Neural progenitor cell (in vitro differentiated cells): ENCODE measurements around the gene LSM14A. TPM values are rescaled to one million over a fixed set of nuclear protein-coding genes. Genes with fewer than 3 reads are reported as not detected.

Source experiments
- DNase-seq: peaks from one replicate; pipeline ENCODE4 v3.0.0-alpha.2; 2016; ENCODE audit warnings: low spot score
- H2AFZ ChIP-seq: fragments of 200-600 bp; sonication (generic); replicated peaks from 2 replicates; pipeline ENCODE4 v1.6.1; 2016; ENCODE audit warnings: antibody characterized with exemption
- H3F3A ChIP-seq: fragments of 200-600 bp; sonication (generic); 2 replicates; pipeline ENCODE4 v1.6.1; 2016; ENCODE audit warnings: antibody characterized with exemption, low read depth
- H3K27ac ChIP-seq: fragments of 200-600 bp; sonication (generic); 2 replicates; pipeline ENCODE4 v1.5.1; 2016; ENCODE audit warnings: mild to moderate bottlenecking
- H3K27me3 ChIP-seq: fragments of 200-600 bp; sonication (generic); 2 replicates; pipeline ENCODE4 v1.6.1; 2016; ENCODE audit warnings: mild to moderate bottlenecking, moderate library complexity
- H3K36me3 ChIP-seq: fragments of 200-600 bp; sonication (generic); 2 replicates; pipeline ENCODE4 v1.5.1; 2016
- H3K4me1 ChIP-seq: fragments of 200-600 bp; sonication (generic); 2 replicates; pipeline ENCODE4 v1.6.1; 2016; ENCODE audit warnings: mixed run types
- H3K4me2 ChIP-seq: fragments of 200-600 bp; sonication (generic); 2 replicates; pipeline ENCODE4 v1.6.1; 2016
- H3K4me3 ChIP-seq: fragments of 200-600 bp; sonication (generic); 2 replicates; pipeline ENCODE4 v1.5.1; 2016
- H3K79me2 ChIP-seq: fragments of 200-600 bp; sonication (generic); 2 replicates; pipeline ENCODE4 v1.6.1; 2016; ENCODE audit warnings: low read depth
- H3K9ac ChIP-seq: fragments of 200-600 bp; sonication (generic); 2 replicates; pipeline ENCODE4 v1.6.1; 2016
- H3K9me3 ChIP-seq: fragments of 200-600 bp; sonication (generic); 2 replicates; pipeline ENCODE4 v1.5.1; 2016; ENCODE audit warnings: low read depth
- H4K20me1 ChIP-seq: fragments of 200-600 bp; sonication (generic); 2 replicates; pipeline ENCODE4 v1.6.1; 2016; ENCODE audit warnings: low read depth
- H3K27ac Mint-ChIP-seq: 3 replicates; pipeline ENCODE4 v1.8.0; 2021; ENCODE audit warnings: mixed read lengths
- H3K27me3 Mint-ChIP-seq: 2 replicates; pipeline ENCODE4 v1.8.0; 2022; ENCODE audit warnings: low read depth, mild to moderate bottlenecking, inconsistent platforms, moderate library complexity, mixed read lengths; ENCODE audit not compliant: insufficient read depth
- H3K36me3 Mint-ChIP-seq: 3 replicates; pipeline ENCODE4 v1.8.0; 2021; ENCODE audit warnings: mixed read lengths
- H3K4me1 Mint-ChIP-seq: 3 replicates; pipeline ENCODE4 v1.8.0; 2021; ENCODE audit warnings: mixed read lengths
- H3K4me3 Mint-ChIP-seq: 3 replicates; pipeline ENCODE4 v1.8.0; 2021; ENCODE audit warnings: mild to moderate bottlenecking, moderate library complexity, mixed read lengths
- H3K9me3 Mint-ChIP-seq: 3 replicates; pipeline ENCODE4 v1.8.0; 2020; ENCODE audit warnings: mixed read lengths
- CTCF ChIP-seq: fragments of 200-600 bp; sonication (generic); IDR thresholded peaks from 2 replicates; pipeline ENCODE4 v1.5.1; 2017; ENCODE audit warnings: antibody characterized with exemption, mild to moderate bottlenecking
- EZH2 ChIP-seq: fragments of 200-600 bp; sonication (generic); IDR thresholded peaks from 2 replicates; pipeline ENCODE4 v1.6.1; 2017; ENCODE audit warnings: antibody characterized with exemption, mild to moderate bottlenecking, moderate library complexity
- EZH2phosphoT487 ChIP-seq: fragments of 200-600 bp; sonication (generic); IDR thresholded peaks from 2 replicates; pipeline ENCODE4 v1.6.1; 2017; ENCODE audit warnings: antibody characterized with exemption
- total RNA-seq: library from RNA; depleted of rRNA; stranded (reverse); fragments of >200 nt; gene quantifications from 2 replicates; pipeline ENCODE4 v1.2.3, GENCODE V29; 2015; ENCODE audit warnings: low replicate concordance

Gene LSM14A
- total RNA-seq, 1 donor from 2014 or later, result 152 TPM

- no peaks in the 10 kb centered on the region for H3K36me3 Mint-ChIP-seq
- TF ChIP-seq EZH2phosphoT487, result peak; percentile 61
- TF ChIP-seq EZH2, result no peak
- H3K4me1 Mint-ChIP-seq, result peaks cover 14% of the 10 kb centered on the region
- peak overlapping the region; percentile 93 for H3K27ac Mint-ChIP-seq
- H3K9ac ChIP-seq, result no peak overlapping the region
- no peaks in the 10 kb centered on the region for H4K20me1 ChIP-seq
- DNase-seq, result peak; percentile 95
- H3K9me3 Mint-ChIP-seq, result no peaks in the 10 kb centered on the region
- H3K27ac ChIP-seq, result peak overlapping the region; percentile 82
- peak overlapping the region; percentile 76 for H3K4me2 ChIP-seq
- peak overlapping the region; percentile 55 for H3K4me3 ChIP-seq
- H3K36me3 ChIP-seq, result no peaks in the 10 kb centered on the region
- H3K27me3 ChIP-seq, result no peaks in the 10 kb centered on the region
- H3F3A ChIP-seq, result peaks cover 24% of the 10 kb centered on the region
- peaks cover 6% of the 10 kb centered on the region for H3K4me1 ChIP-seq
- no peaks in the 10 kb centered on the region for H3K79me2 ChIP-seq
- H3K27me3 Mint-ChIP-seq, result peaks cover 2% of the 10 kb centered on the region
- peak overlapping the region; percentile 91 for H3K4me3 Mint-ChIP-seq
- H3K9me3 ChIP-seq, result no peaks in the 10 kb centered on the region
- H2AFZ ChIP-seq, result peak overlapping the region; percentile 59
Observed at GRCh38 chr19:34134190-34135053, 37.9 kb upstream of the LSM14A start.

- TF ChIP-seq EZH2, result no peak
- no peak for TF ChIP-seq EZH2phosphoT487
- no peak for TF ChIP-seq CTCF
- Mint-ChIP-seq H3K4me1 (peaks cover 14% of the 10 kb centered on the region), H3K27me3 (no peaks in the 10 kb centered on the region), H3K27ac (no peak overlapping the region), H3K36me3 (no peaks in the 10 kb centered on the region), H3K4me3 (peak overlapping the region; percentile 91), H3K9me3 (no peaks in the 10 kb centered on the region)
- Histone ChIP-seq H3K9ac (no peak overlapping the region), H4K20me1 (no peaks in the 10 kb centered on the region), H3K27ac (peak overlapping the region; percentile 82), H3K36me3 (no peaks in the 10 kb centered on the region), H3F3A (peaks cover 24% of the 10 kb centered on the region), H3K27me3 (no peaks in the 10 kb centered on the region), H3K4me1 (peaks cover 6% of the 10 kb centered on the region), H3K4me2 (peak overlapping the region; percentile 76), H3K79me2 (no peaks in the 10 kb centered on the region), H2AFZ (no peak overlapping the region), H3K4me3 (peak overlapping the region; percentile 55), H3K9me3 (no peaks in the 10 kb centered on the region)
- no peak for DNase-seq
Observed at GRCh38 chr19:34135054-34135800, 37.1 kb upstream of the LSM14A start.

- peaks cover 15% of the 10 kb centered on the region for H3K4me1 Mint-ChIP-seq
- H3K36me3 Mint-ChIP-seq, result no peaks in the 10 kb centered on the region
Observed at GRCh38 chr19:34135821-34136611, 36.3 kb upstream of the LSM14A start.

More at GRCh38 chr19:34135821-34136611, 36.3 kb upstream of the LSM14A start:
- Histone ChIP-seq H3K79me2 (no peaks in the 10 kb centered on the region), H3K4me2 (no peak overlapping the region), H3K36me3 (no peaks in the 10 kb centered on the region), H3K27me3 (no peaks in the 10 kb centered on the region), H3K4me3 (no peak overlapping the region), H2AFZ (no peak overlapping the region), H3K9ac (no peak overlapping the region), H3K27ac (no peak overlapping the region), H3F3A (peaks cover 24% of the 10 kb centered on the region), H3K4me1 (peaks cover 10% of the 10 kb centered on the region), H3K9me3 (no peaks in the 10 kb centered on the region), H4K20me1 (no peaks in the 10 kb centered on the region)
- no peak for TF ChIP-seq EZH2phosphoT487
- TF ChIP-seq CTCF, result no peak
- TF ChIP-seq EZH2, result no peak
- no peak for DNase-seq
- Mint-ChIP-seq H3K27ac (no peak overlapping the region), H3K27me3 (no peaks in the 10 kb centered on the region), H3K9me3 (no peaks in the 10 kb centered on the region), H3K4me3 (peak overlapping the region; percentile 91)
